Osteoblast (primary cell): Measurements from ENCODE around the gene PDIA6. TPM values are rescaled to one million over a fixed set of nuclear protein-coding genes. Genes with fewer than 3 reads are reported as not detected.

Experiments used
- DNase-seq: peaks from one replicate; pipeline ENCODE4 v3.0.0; 2011; ENCODE audit warnings: low spot score, mixed read lengths; ENCODE audit not compliant: insufficient read length; ENCODE audit errors: missing footprints
- H2AFZ ChIP-seq: 2 replicates; pipeline ENCODE4 v1.6.0; 2011; ENCODE audit warnings: mild to moderate bottlenecking, low read length
- H3K27ac ChIP-seq: 2 replicates; pipeline ENCODE4 v1.5.1; 2011; ENCODE audit warnings: mild to moderate bottlenecking, low read depth, low read length, moderate library complexity
- H3K27me3 ChIP-seq: 2 replicates; pipeline ENCODE4 v1.6.0; 2012; ENCODE audit warnings: mild to moderate bottlenecking, control low read depth, inconsistent platforms, low read length, moderate library complexity; ENCODE audit not compliant: insufficient read depth
- H3K36me3 ChIP-seq: 2 replicates; pipeline ENCODE4 v1.5.1; 2011; ENCODE audit warnings: mild to moderate bottlenecking, low read length, control low read depth, moderate library complexity; ENCODE audit not compliant: insufficient read depth
- H3K4me1 ChIP-seq: 2 replicates; pipeline ENCODE4 v1.5.1; 2011; ENCODE audit warnings: mild to moderate bottlenecking, low read length, control low read depth, moderate library complexity; ENCODE audit not compliant: insufficient read depth
- H3K4me2 ChIP-seq: 2 replicates; pipeline ENCODE4 v1.6.0; 2011; ENCODE audit warnings: mild to moderate bottlenecking, low read length; ENCODE audit not compliant: insufficient read depth
- H3K4me3 ChIP-seq: fragments of 200-600 bp; sonication (generic); 3 replicates; pipeline ENCODE4 v1.5.1; 2012; ENCODE audit warnings: mild to moderate bottlenecking, low read length, inconsistent platforms; ENCODE audit not compliant: insufficient read depth
- H3K79me2 ChIP-seq: 2 replicates; pipeline ENCODE4 v1.6.0; 2012; ENCODE audit warnings: mild to moderate bottlenecking, low read length, control low read depth, inconsistent platforms; ENCODE audit not compliant: insufficient read depth
- H3K9me3 ChIP-seq: 2 replicates; pipeline ENCODE4 v1.5.1; 2011; ENCODE audit warnings: low read depth, low read length, control low read depth
- H4K20me1 ChIP-seq: 2 replicates; pipeline ENCODE4 v1.6.0; 2012; ENCODE audit warnings: mild to moderate bottlenecking, low read length, control low read depth; ENCODE audit not compliant: insufficient read depth
- CTCF ChIP-seq: IDR thresholded peaks from 2 replicates; pipeline ENCODE4 v1.5.1; 2011; ENCODE audit warnings: mild to moderate bottlenecking, low read depth, low read length, moderate library complexity; ENCODE audit errors: extremely low read depth
- small RNA-seq: library from RNA; depleted of rRNA; stranded (forward); fragments of <200 nt; gene quantifications from one replicate; pipeline ENCODE3, GENCODE V24; 2012
- total RNA-seq: library from RNA; depleted of rRNA; stranded (reverse); fragments of >200 nt; gene quantifications from 2 replicates; pipeline ENCODE4 v1.2.3, GENCODE V29; 2012

The PDIA6 gene
- total RNA-seq, 1 donor: 245 TPM

- H2AFZ ChIP-seq: no peak overlapping the region
- no peaks in the 10 kb centered on the region for H4K20me1 ChIP-seq
- H3K27ac ChIP-seq: no peak overlapping the region
- H3K4me3 ChIP-seq: no peak overlapping the region
- DNase-seq: no peak
- H3K4me2 ChIP-seq: no peak overlapping the region
- H3K36me3 ChIP-seq: no peaks in the 10 kb centered on the region
- TF ChIP-seq CTCF: no peak
- peaks cover 17% of the 10 kb centered on the region for H3K27me3 ChIP-seq
- H3K4me1 ChIP-seq: no peaks in the 10 kb centered on the region
- H3K9me3 ChIP-seq: no peaks in the 10 kb centered on the region
- H3K79me2 ChIP-seq: no peaks in the 10 kb centered on the region
Measured at GRCh38 chr2:10733566-10733925, 79.0 kb downstream of the PDIA6 start.

Small RNAs within 50 kb of the gene (small RNA-seq; reads per million reads assigned to genes)
- gene RNU7-138P: not detected
- gene RNU7-176P: not detected

Other genes starting within 250 kb of the PDIA6 start
- gene NOL10, start 122.8 kb downstream of the PDIA6 start, total RNA-seq: 39.1 and 46.3 TPM in 2 replicates
- under 0.01 TPM in 2 replicates for gene ATP6V1C2, start 91.2 kb downstream of the PDIA6 start, total RNA-seq
- under 0.01 TPM in 1 of 2 replicates, not detected in the other for gene KCNF1, start 99.1 kb upstream of the PDIA6 start, total RNA-seq